Subcutaneous abdominal adipose tissue (tissue), 5 donors: Measurements from ENCODE around the gene PTPRG.
A peak's percentile ranks its signal among the peaks of the same experiment; 100 is the strongest.

Experiments used
- H3K27ac ChIP-seq: one replicate; pipeline ENCODE4 v1.7.0; 2013; ENCODE audit warnings: low read depth, mild to moderate bottlenecking, inconsistent platforms, low read length, moderate library complexity
- H3K27me3 ChIP-seq, 5 donors: one replicate each; pipeline ENCODE4 v1.7.0; 2013; ENCODE audit warnings: low read length in 5 of 5, inconsistent platforms in 1 of 5; ENCODE audit not compliant: control insufficient read depth in 5 of 5, insufficient read depth in 4 of 5
- H3K36me3 ChIP-seq, 5 donors: one replicate each; pipeline ENCODE4 v1.7.0; 2013; ENCODE audit warnings: low read length in 5 of 5; ENCODE audit not compliant: control insufficient read depth in 5 of 5, insufficient read depth in 5 of 5
- H3K4me1 ChIP-seq, 5 donors: one replicate each; pipeline ENCODE4 v1.7.0; 2013; ENCODE audit warnings: low read length in 5 of 5, mild to moderate bottlenecking in 3 of 5, moderate library complexity in 1 of 5; ENCODE audit not compliant: control insufficient read depth in 5 of 5, insufficient read depth in 5 of 5
- H3K4me3 ChIP-seq, 5 donors: one replicate each; pipeline ENCODE4 v1.7.0; 2013; ENCODE audit warnings: low read length in 5 of 5, low read depth in 1 of 5
- H3K9ac ChIP-seq, 5 donors: one replicate each; pipeline ENCODE4 v1.7.0; 2013; ENCODE audit warnings: low read length in 5 of 5, mild to moderate bottlenecking in 4 of 5, moderate library complexity in 3 of 5
- H3K9me3 ChIP-seq, 5 donors: one replicate each; pipeline ENCODE4 v1.7.0; 2013; ENCODE audit warnings: low read length in 5 of 5; ENCODE audit not compliant: control insufficient read depth in 5 of 5
- donor health status: healthy.
- donor health status: healthy.
- donor health status: healthy.
- donor health status: healthy.
- donor health status: healthy.

The PTPRG gene

GRCh38 chr3:62172199-62172598, 610.8 kb downstream of the PTPRG start:
- H3K9ac ChIP-seq: no peak overlapping the region
- H3K36me3 ChIP-seq: peaks cover 0 to 3% (median 0%) of the 10 kb centered on the region in 5 donors
- H3K4me3 ChIP-seq: no peak overlapping the region
- no peak overlapping the region for H3K27ac ChIP-seq
- H3K27me3 ChIP-seq: no peaks in the 10 kb centered on the region
- peaks cover 0 to 27% (median 10%) of the 10 kb centered on the region in 5 donors for H3K4me1 ChIP-seq
- H3K9me3 ChIP-seq: peaks cover 0 to 4% (median 0%) of the 10 kb centered on the region in 5 donors

- Histone ChIP-seq H3K27me3 (no peaks in the 10 kb centered on the region), H3K4me1 (peaks cover 0 to 25% (median 5%) of the 10 kb centered on the region in 5 donors), H3K27ac (no peak overlapping the region), H3K4me3 (no peak overlapping the region), H3K9ac (no peak overlapping the region), H3K36me3 (no peaks in the 10 kb centered on the region), H3K9me3 (peaks cover 0 to 4% (median 0%) of the 10 kb centered on the region in 5 donors)
These were observed 612.7 kb downstream of the PTPRG start for GRCh38 chr3:62173939-62174515.

DNA sequence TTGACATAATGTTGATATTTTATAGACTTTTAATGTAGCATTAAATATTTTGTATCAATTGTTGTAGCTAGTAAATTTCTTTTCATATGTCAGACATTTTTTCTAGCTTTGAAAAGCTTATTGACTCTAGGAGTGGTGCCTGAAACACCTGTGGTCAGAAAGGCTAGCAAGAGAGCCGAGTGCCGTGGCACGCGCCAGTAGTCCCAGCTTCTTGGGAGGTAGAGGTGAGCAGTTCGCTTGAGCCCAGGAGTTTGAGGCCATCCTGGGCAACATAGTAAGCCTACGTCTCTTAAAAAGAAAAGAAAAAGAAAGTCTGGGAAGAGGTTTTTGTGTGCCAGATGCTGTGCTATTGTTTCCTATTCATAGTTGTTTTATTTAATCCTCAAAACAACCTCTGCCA, 613.8 kb downstream of the PTPRG start:
- Histone ChIP-seq H3K27me3 (no peaks in the 10 kb centered on the region), H3K27ac (no peak overlapping the region), H3K4me1 (peaks cover 0 to 18% (median 0%) of the 10 kb centered on the region in 5 donors), H3K9me3 (peaks cover 0 to 4% (median 0%) of the 10 kb centered on the region in 5 donors), H3K4me3 (no peak overlapping the region), H3K9ac (no peak overlapping the region), H3K36me3 (no peaks in the 10 kb centered on the region)

GRCh38 chr3:62178032-62178431, 616.7 kb downstream of the PTPRG start:
- peaks cover 0 to 15% (median 0%) of the 10 kb centered on the region in 5 donors for H3K4me1 ChIP-seq
- no peak overlapping the region for H3K4me3 ChIP-seq
- no peaks in the 10 kb centered on the region for H3K27me3 ChIP-seq
- peaks cover 0 to 2% (median 0%) of the 10 kb centered on the region in 5 donors for H3K36me3 ChIP-seq
- no peak overlapping the region for H3K9ac ChIP-seq
- no peaks in the 10 kb centered on the region for H3K9me3 ChIP-seq
- no peak overlapping the region for H3K27ac ChIP-seq

- no peak overlapping the region for H3K27ac ChIP-seq
- H3K4me1 ChIP-seq: peaks cover 0 to 9% (median 0%) of the 10 kb centered on the region in 5 donors
- H3K9ac ChIP-seq: no peak overlapping the region
- H3K36me3 ChIP-seq: peaks cover 0 to 2% (median 0%) of the 10 kb centered on the region in 5 donors
- H3K4me3 ChIP-seq: no peak overlapping the region
- no peaks in the 10 kb centered on the region for H3K27me3 ChIP-seq
- no peaks in the 10 kb centered on the region for H3K9me3 ChIP-seq
These were observed 617.6 kb downstream of the PTPRG start for GRCh38 chr3:62178739-62179600.

DNA sequence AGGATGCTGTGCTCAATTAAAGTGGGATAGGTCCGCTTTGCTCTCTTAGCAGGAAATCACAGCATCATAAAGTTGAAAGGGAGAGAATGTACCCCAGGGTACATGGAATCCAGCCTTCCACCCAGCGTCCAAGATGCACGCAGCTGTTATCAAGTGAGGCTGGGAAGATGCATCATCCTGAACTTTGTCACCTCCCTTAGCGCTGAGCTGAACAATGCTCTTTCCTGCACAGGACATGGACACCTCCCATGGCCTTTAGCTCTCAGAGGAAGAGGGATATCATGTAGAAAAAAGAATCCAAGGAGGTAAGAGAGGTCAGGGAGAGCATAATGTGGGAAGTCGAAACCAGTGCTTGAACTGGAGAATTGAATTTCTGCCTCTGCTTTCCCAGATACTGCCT, 619.1 kb downstream of the PTPRG start:
- H3K9ac ChIP-seq: no peak overlapping the region
- no peaks in the 10 kb centered on the region for H3K9me3 ChIP-seq
- H3K27me3 ChIP-seq: no peaks in the 10 kb centered on the region
- no peak overlapping the region for H3K4me3 ChIP-seq
- peaks cover 0 to 2% (median 0%) of the 10 kb centered on the region in 5 donors for H3K36me3 ChIP-seq
- H3K4me1 ChIP-seq: peaks cover 0 to 7% (median 5%) of the 10 kb centered on the region in 5 donors
- H3K27ac ChIP-seq: no peak overlapping the region

- Histone ChIP-seq H3K9me3 (no peaks in the 10 kb centered on the region), H3K4me1 (peaks cover 0 to 13% (median 6%) of the 10 kb centered on the region in 5 donors)
These were observed 621.7 kb downstream of the PTPRG start for GRCh38 chr3:62183087-62183486.

DNA sequence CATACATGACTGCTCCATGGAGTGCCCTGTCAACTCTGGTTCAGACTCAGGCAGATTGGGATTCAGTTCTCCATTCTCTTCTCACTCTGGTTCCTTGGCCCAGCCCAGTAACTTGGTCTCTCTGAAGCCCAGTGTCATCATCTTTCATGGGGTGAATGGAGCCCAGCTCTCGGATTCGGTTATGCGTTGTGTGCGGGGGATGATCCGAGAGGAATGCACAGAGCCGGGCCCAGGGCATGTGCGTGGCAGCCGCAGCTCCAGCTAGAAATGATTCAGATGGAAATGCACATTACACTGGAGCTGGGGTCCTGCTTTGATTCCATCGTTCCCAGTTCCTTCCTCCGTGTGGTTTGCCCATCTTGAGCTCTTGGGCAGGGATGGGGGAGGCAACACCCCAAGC, 622.6 kb downstream of the PTPRG start:
- no peaks in the 10 kb centered on the region for H3K27me3 ChIP-seq
- H3K27ac ChIP-seq: no peak overlapping the region
- H3K4me1 ChIP-seq: peaks cover 0 to 19% (median 11%) of the 10 kb centered on the region in 5 donors
- no peak overlapping the region for H3K9ac ChIP-seq
- no peak overlapping the region for H3K4me3 ChIP-seq
- H3K36me3 ChIP-seq: peaks cover 0 to 2% (median 0%) of the 10 kb centered on the region in 5 donors
- H3K9me3 ChIP-seq: no peaks in the 10 kb centered on the region

More at GRCh38 chr3:62183087-62183486, 621.7 kb downstream of the PTPRG start:
- Histone ChIP-seq H3K9ac (no peak overlapping the region), H3K36me3 (peaks cover 0 to 2% (median 0%) of the 10 kb centered on the region in 5 donors), H3K27me3 (no peaks in the 10 kb centered on the region), H3K4me3 (no peak overlapping the region), H3K27ac (no peak overlapping the region)

- Histone ChIP-seq H3K36me3 (peaks cover 0 to 2% (median 0%) of the 10 kb centered on the region in 5 donors), H3K9ac (no peak overlapping the region), H3K27me3 (no peaks in the 10 kb centered on the region), H3K4me1 (peaks cover 0 to 20% (median 13%) of the 10 kb centered on the region in 5 donors), H3K9me3 (no peaks in the 10 kb centered on the region), H3K4me3 (no peak overlapping the region), H3K27ac (no peak overlapping the region)
These were observed 623.2 kb downstream of the PTPRG start for GRCh38 chr3:62184559-62184958.

DNA sequence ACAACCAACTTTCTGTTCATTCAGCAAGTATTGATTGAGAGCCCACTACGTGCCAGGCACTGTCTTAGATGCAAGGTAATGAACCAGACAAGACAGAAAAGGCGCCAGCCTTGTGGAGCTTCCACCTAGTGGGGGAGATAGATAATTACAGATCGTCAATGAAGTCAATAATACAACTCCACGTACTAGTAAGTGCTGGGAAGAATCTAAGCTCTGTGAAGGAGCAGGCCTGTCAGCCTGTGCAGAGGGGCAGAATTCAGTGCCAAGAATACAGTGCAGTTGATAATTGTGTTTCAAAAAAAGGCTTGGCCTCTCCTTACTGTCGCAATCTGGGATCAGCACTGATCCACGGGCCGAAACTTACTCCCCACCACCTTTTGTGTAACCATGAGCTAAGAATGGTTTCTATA, 625.7 kb downstream of the PTPRG start:
- H3K4me3 ChIP-seq: no peak overlapping the region
- H3K9ac ChIP-seq: peak overlapping the region in 1 of 5 donors; percentile 50
- peaks cover 2 to 20% (median 12%) of the 10 kb centered on the region in 5 donors for H3K4me1 ChIP-seq
- no peak overlapping the region for H3K27ac ChIP-seq
- peaks cover 0 to 10% (median 8%) of the 10 kb centered on the region in 5 donors for H3K36me3 ChIP-seq
- H3K27me3 ChIP-seq: no peaks in the 10 kb centered on the region
- no peaks in the 10 kb centered on the region for H3K9me3 ChIP-seq
